ENCODE data around the gene ZMIZ1.

ZMIZ1 gene

GRCh38 chr10:79075418-79075817, 6.7 kb downstream of the ZMIZ1 start:
- H3K27ac ChIP-seq (ENCODE audit: low read depth, low read length), result no peak overlapping the region
- no peak overlapping the region for H2BK120ac ChIP-seq (ENCODE audit: insufficient read depth, low read length, poor library complexity)
- H4K8ac ChIP-seq (ENCODE audit: low read depth, low read length), result no peak overlapping the region
- H3K27me3 ChIP-seq (ENCODE audit: insufficient read depth, low read length), result no peaks in the 10 kb centered on the region
- H3K9ac ChIP-seq (ENCODE audit: low read length), result no peak overlapping the region
- H2AK5ac ChIP-seq (ENCODE audit: low read length), result no peak overlapping the region
- H3K4me2 ChIP-seq (ENCODE audit: low read length), result no peak overlapping the region
- H2AFZ ChIP-seq (ENCODE audit: insufficient read depth, low read length, poor library complexity), result no peak overlapping the region
- peak overlapping the region; percentile 98 for H3K4ac ChIP-seq (ENCODE audit: low read depth, low read length)
- H2BK5ac ChIP-seq (ENCODE audit: low read depth, low read length, poor library complexity), result no peak overlapping the region
- WGBS (ENCODE audit: extremely low coverage, insufficient coverage, insufficient read length), result no CpG with 5 or more reads among the region's 3 CpGs
- H4K91ac ChIP-seq (ENCODE audit: low read depth, low read length), result no peak overlapping the region
- H3K4me1 ChIP-seq (ENCODE audit: control insufficient read depth in 1 of 2, insufficient read depth in 2 of 2, low read length in 2 of 2), result peaks cover 66 to 67% of the 10 kb centered on the region in 2 experiments
- no peak overlapping the region for H3K14ac ChIP-seq (ENCODE audit: low read length)
- H3K23ac ChIP-seq (ENCODE audit: low read length), result no peak overlapping the region
- no peak overlapping the region for H3K18ac ChIP-seq (ENCODE audit: low read length)
- no peak overlapping the region for H3K4me3 ChIP-seq (ENCODE audit: low read depth, low read length)
- peaks cover 24% of the 10 kb centered on the region for H3K79me1 ChIP-seq (ENCODE audit: low read length)
- DNase-seq, result no peak
- no peak overlapping the region for H2BK12ac ChIP-seq (ENCODE audit: low read length)
- no peak overlapping the region for H4K12ac ChIP-seq (ENCODE audit: low read depth, low read length)
- peaks cover 76% of the 10 kb centered on the region for H3K79me2 ChIP-seq (ENCODE audit: control insufficient read depth, insufficient read depth, low read length, poor library complexity)
- H3K9me3 ChIP-seq (ENCODE audit: insufficient read depth, low read depth, low read length), result no peaks in the 10 kb centered on the region
- peaks cover 0 to 11% of the 10 kb centered on the region in 2 experiments for H3K36me3 ChIP-seq (ENCODE audit: control insufficient read depth in 1 of 2, insufficient read depth in 2 of 2, low read length in 2 of 2)

- DNase-seq, result no peak
- WGBS (ENCODE audit: extremely low coverage, insufficient coverage, insufficient read length), result no CpG with 5 or more reads among the region's 10 CpGs
These were observed 8.9 kb downstream of the ZMIZ1 start for GRCh38 chr10:79077488-79078173.

DNA sequence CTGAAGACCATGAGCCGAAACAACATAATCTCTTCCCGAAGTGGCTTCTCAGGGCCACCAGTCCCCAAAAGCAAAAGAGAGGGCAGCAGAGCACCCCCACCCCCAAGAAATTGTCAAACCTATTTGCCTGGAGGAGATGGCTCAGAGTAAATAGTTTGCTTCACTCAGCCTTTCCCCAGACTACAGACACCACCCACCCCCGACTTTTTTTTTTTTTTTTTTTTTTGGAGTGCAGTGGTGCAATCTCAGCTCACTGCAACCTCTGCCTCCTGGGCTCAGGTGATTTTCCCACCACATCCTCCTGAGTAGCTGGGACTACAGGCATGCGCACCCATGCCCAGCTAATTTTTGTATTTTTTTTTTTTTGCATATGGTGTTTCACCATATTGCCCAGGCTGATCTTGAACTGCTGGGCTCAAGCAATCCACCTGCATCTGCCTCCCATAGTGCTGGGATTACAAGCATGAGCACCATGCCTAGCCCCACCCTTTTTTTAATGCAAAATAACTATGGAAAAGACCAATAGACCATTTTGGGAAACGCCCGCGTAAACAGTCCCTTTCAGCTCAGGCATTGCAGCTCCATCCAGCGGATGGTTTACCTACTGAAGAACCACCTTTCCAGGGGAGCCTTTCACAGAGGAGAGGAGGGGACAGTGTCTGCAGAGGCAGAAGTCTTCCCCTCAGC, 9.7 kb downstream of the ZMIZ1 start:
- no peak overlapping the region for H2BK5ac ChIP-seq (ENCODE audit: low read depth, low read length, poor library complexity)
- H4K12ac ChIP-seq (ENCODE audit: low read depth, low read length), result no peak overlapping the region
- no peak overlapping the region for H4K91ac ChIP-seq (ENCODE audit: low read depth, low read length)
- peak overlapping the region; percentile 71 for H3K4ac ChIP-seq (ENCODE audit: low read depth, low read length)
- WGBS (ENCODE audit: extremely low coverage, insufficient coverage, insufficient read length), result no CpG with 5 or more reads among the region's 8 CpGs
- no peaks in the 10 kb centered on the region for H3K9me3 ChIP-seq (ENCODE audit: insufficient read depth, low read depth, low read length)
- no peak overlapping the region for H4K8ac ChIP-seq (ENCODE audit: low read depth, low read length)
- no peak overlapping the region for H2BK120ac ChIP-seq (ENCODE audit: insufficient read depth, low read length, poor library complexity)
- H2BK12ac ChIP-seq (ENCODE audit: low read length), result no peak overlapping the region
- no peak overlapping the region for H3K14ac ChIP-seq (ENCODE audit: low read length)
- no peak overlapping the region for H3K4me2 ChIP-seq (ENCODE audit: low read length)
- H3K36me3 ChIP-seq (ENCODE audit: control insufficient read depth in 1 of 2, insufficient read depth in 2 of 2, low read length in 2 of 2), result peaks cover 3 to 8% of the 10 kb centered on the region in 2 experiments
- H3K18ac ChIP-seq (ENCODE audit: low read length), result no peak overlapping the region
- peaks cover 73% of the 10 kb centered on the region for H3K79me2 ChIP-seq (ENCODE audit: control insufficient read depth, insufficient read depth, low read length, poor library complexity)
- peaks cover 30% of the 10 kb centered on the region for H3K79me1 ChIP-seq (ENCODE audit: low read length)
- H3K27ac ChIP-seq (ENCODE audit: low read depth, low read length), result peak overlapping the region; percentile 43
- H3K4me3 ChIP-seq (ENCODE audit: low read depth, low read length), result no peak overlapping the region
- H2AK5ac ChIP-seq (ENCODE audit: low read length), result no peak overlapping the region
- no peaks in the 10 kb centered on the region for H3K27me3 ChIP-seq (ENCODE audit: insufficient read depth, low read length)
- H3K23ac ChIP-seq (ENCODE audit: low read length), result no peak overlapping the region
- H3K4me1 ChIP-seq (ENCODE audit: control insufficient read depth in 1 of 2, insufficient read depth in 2 of 2, low read length in 2 of 2), result peaks cover 75 to 78% of the 10 kb centered on the region in 2 experiments
- H2AFZ ChIP-seq (ENCODE audit: insufficient read depth, low read length, poor library complexity), result no peak overlapping the region
- DNase-seq, result no peak
- no peak overlapping the region for H3K9ac ChIP-seq (ENCODE audit: low read length)

More at GRCh38 chr10:79077488-79078173, 8.9 kb downstream of the ZMIZ1 start:
- Histone ChIP-seq H4K8ac (ENCODE audit: low read depth, low read length) (no peak overlapping the region), H3K4me3 (ENCODE audit: low read depth, low read length) (no peak overlapping the region), H3K4me1 (ENCODE audit: control insufficient read depth in 1 of 2, insufficient read depth in 2 of 2, low read length in 2 of 2) (peaks cover 75 to 77% of the 10 kb centered on the region in 2 experiments), H3K9me3 (ENCODE audit: insufficient read depth, low read depth, low read length) (no peaks in the 10 kb centered on the region), H3K18ac (ENCODE audit: low read length) (no peak overlapping the region), H4K12ac (ENCODE audit: low read depth, low read length) (no peak overlapping the region), H3K27me3 (ENCODE audit: insufficient read depth, low read length) (no peaks in the 10 kb centered on the region), H3K9ac (ENCODE audit: low read length) (no peak overlapping the region), H3K4ac (ENCODE audit: low read depth, low read length) (peak overlapping the region; percentile 71), H3K14ac (ENCODE audit: low read length) (no peak overlapping the region), H3K23ac (ENCODE audit: low read length) (no peak overlapping the region), H2BK5ac (ENCODE audit: low read depth, low read length, poor library complexity) (no peak overlapping the region), H4K91ac (ENCODE audit: low read depth, low read length) (no peak overlapping the region), H3K79me1 (ENCODE audit: low read length) (peaks cover 27% of the 10 kb centered on the region), H2AK5ac (ENCODE audit: low read length) (no peak overlapping the region), H3K79me2 (ENCODE audit: control insufficient read depth, insufficient read depth, low read length, poor library complexity) (peaks cover 74% of the 10 kb centered on the region), H2BK120ac (ENCODE audit: insufficient read depth, low read length, poor library complexity) (no peak overlapping the region), H2AFZ (ENCODE audit: insufficient read depth, low read length, poor library complexity) (no peak overlapping the region), H3K4me2 (ENCODE audit: low read length) (no peak overlapping the region), H2BK12ac (ENCODE audit: low read length) (no peak overlapping the region), H3K27ac (ENCODE audit: low read depth, low read length) (no peak overlapping the region), H3K36me3 (ENCODE audit: control insufficient read depth in 1 of 2, insufficient read depth in 2 of 2, low read length in 2 of 2) (peaks cover 3 to 13% of the 10 kb centered on the region in 2 experiments)

- H3K27me3 ChIP-seq (ENCODE audit: insufficient read depth, low read length), result no peaks in the 10 kb centered on the region
- no peak overlapping the region for H3K4me2 ChIP-seq (ENCODE audit: low read length)
- DNase-seq, result no peak
- H3K4ac ChIP-seq (ENCODE audit: low read depth, low read length), result peak overlapping the region; percentile 44
- WGBS (ENCODE audit: extremely low coverage, insufficient coverage, insufficient read length), result no CpG with 5 or more reads among the region's 1 CpG
- no peak overlapping the region for H2BK120ac ChIP-seq (ENCODE audit: insufficient read depth, low read length, poor library complexity)
- H3K9ac ChIP-seq (ENCODE audit: low read length), result no peak overlapping the region
- peaks cover 73% of the 10 kb centered on the region for H3K79me2 ChIP-seq (ENCODE audit: control insufficient read depth, insufficient read depth, low read length, poor library complexity)
- no peak overlapping the region for H4K8ac ChIP-seq (ENCODE audit: low read depth, low read length)
- H3K4me1 ChIP-seq (ENCODE audit: control insufficient read depth in 1 of 2, insufficient read depth in 2 of 2, low read length in 2 of 2), result peaks cover 76 to 80% of the 10 kb centered on the region in 2 experiments
- no peak overlapping the region for H2BK5ac ChIP-seq (ENCODE audit: low read depth, low read length, poor library complexity)
- no peak overlapping the region for H3K18ac ChIP-seq (ENCODE audit: low read length)
- no peak overlapping the region for H2BK12ac ChIP-seq (ENCODE audit: low read length)
- peaks cover 3 to 8% of the 10 kb centered on the region in 2 experiments for H3K36me3 ChIP-seq (ENCODE audit: control insufficient read depth in 1 of 2, insufficient read depth in 2 of 2, low read length in 2 of 2)
- H4K12ac ChIP-seq (ENCODE audit: low read depth, low read length), result no peak overlapping the region
- no peak overlapping the region for H3K23ac ChIP-seq (ENCODE audit: low read length)
- H4K91ac ChIP-seq (ENCODE audit: low read depth, low read length), result no peak overlapping the region
- H2AFZ ChIP-seq (ENCODE audit: insufficient read depth, low read length, poor library complexity), result no peak overlapping the region
- H3K79me1 ChIP-seq (ENCODE audit: low read length), result peaks cover 30% of the 10 kb centered on the region
- no peak overlapping the region for H2AK5ac ChIP-seq (ENCODE audit: low read length)
- H3K27ac ChIP-seq (ENCODE audit: low read depth, low read length), result peak overlapping the region; percentile 43
- H3K4me3 ChIP-seq (ENCODE audit: low read depth, low read length), result no peak overlapping the region
- H3K14ac ChIP-seq (ENCODE audit: low read length), result no peak overlapping the region
- no peaks in the 10 kb centered on the region for H3K9me3 ChIP-seq (ENCODE audit: insufficient read depth, low read depth, low read length)
These were observed 10.3 kb downstream of the ZMIZ1 start for GRCh38 chr10:79079054-79079397.

Data from trophoblast cell (in vitro differentiated cells and primary cell).